CD14-positive monocyte (primary cell): ENCODE measurements around the gene STARD3. TPM values are rescaled to one million over a fixed set of nuclear protein-coding genes. Genes with fewer than 3 reads are reported as not detected.

Source experiments
- DNase-seq, 3 donors: peaks; one replicate each; pipeline ENCODE4 v3.0.0-alpha.2; 2011 to 2022
- H2AFZ ChIP-seq: 2 replicates; pipeline ENCODE4 v1.6.0; 2012; ENCODE audit warnings: mild to moderate bottlenecking, low read depth, low read length, inconsistent platforms; ENCODE audit not compliant: insufficient read depth, poor library complexity, severe bottlenecking
- H3K27ac ChIP-seq, 2 donors: 1 replicate in 1 of 2; 2 replicates in 1 of 2; pipeline ENCODE4 v1.5.1; 2012 to 2013; ENCODE audit warnings: low read length in 2 of 2, control low read depth in 1 of 2, inconsistent platforms in 1 of 2, low read depth in 1 of 2, mild to moderate bottlenecking in 1 of 2
- H3K27me3 ChIP-seq, 2 donors: one replicate each; pipeline versions ENCODE4 v1.6.0 to v1.6.1; 2011 to 2013; ENCODE audit warnings: low read length in 2 of 2; ENCODE audit not compliant: control insufficient read depth in 2 of 2, insufficient read depth in 2 of 2
- H3K36me3 ChIP-seq, 2 donors: replicated peaks in 1 of 2; 1 replicate in 1 of 2; 2 replicates in 1 of 2; pipeline versions ENCODE4 v1.5.1 to v1.6.1; 2012 to 2013; ENCODE audit warnings: low read length in 2 of 2, control low read depth in 1 of 2, inconsistent platforms in 1 of 2, mild to moderate bottlenecking in 1 of 2; ENCODE audit not compliant: insufficient read depth in 2 of 2, control insufficient read depth in 1 of 2
- H3K4me1 ChIP-seq, 2 donors: 1 replicate in 1 of 2; 2 replicates in 1 of 2; pipeline versions ENCODE4 v1.5.1 to v1.6.1; 2012 to 2013; ENCODE audit warnings: low read length in 2 of 2, control low read depth in 1 of 2, inconsistent platforms in 1 of 2, mild to moderate bottlenecking in 1 of 2, moderate library complexity in 1 of 2; ENCODE audit not compliant: insufficient read depth in 2 of 2, control insufficient read depth in 1 of 2
- H3K4me2 ChIP-seq: replicated peaks from 2 replicates; pipeline ENCODE3; 2012; ENCODE audit warnings: low read length, moderate library complexity, mild to moderate bottlenecking; ENCODE audit not compliant: poor library complexity, severe bottlenecking; ENCODE audit errors: extremely low read depth
- H3K4me3 ChIP-seq, 3 experiments: fragments of 200-600 bp in 1 of 3; sonication (generic) in 1 of 3; replicated peaks in 1 of 3; 1 replicate in 2 of 3; 2 replicates in 1 of 3; pipeline ENCODE4 v1.5.1; 2011 to 2013; ENCODE audit warnings: low read length in 3 of 3, mild to moderate bottlenecking in 3 of 3, control low read depth in 2 of 3, low read depth in 2 of 3, inconsistent platforms in 1 of 3, moderate library complexity in 1 of 3
- H3K79me2 ChIP-seq: 2 replicates; pipeline ENCODE4 v1.6.0; 2012; ENCODE audit warnings: mild to moderate bottlenecking, control low read depth, inconsistent platforms, low read length, moderate library complexity; ENCODE audit not compliant: insufficient read depth
- H3K9ac ChIP-seq: 2 replicates; pipeline ENCODE4 v1.6.0; 2017; ENCODE audit warnings: low read length, mild to moderate bottlenecking; ENCODE audit not compliant: insufficient read depth, poor library complexity, severe bottlenecking
- H3K9me3 ChIP-seq, 2 donors: replicated peaks in 1 of 2; 1 replicate in 1 of 2; 2 replicates in 1 of 2; pipeline versions ENCODE4 v1.5.1 to v1.6.1; 2012 to 2013; ENCODE audit warnings: low read length in 2 of 2, control low read depth in 1 of 2; ENCODE audit not compliant: control insufficient read depth in 1 of 2, insufficient read depth in 1 of 2
- H4K20me1 ChIP-seq: 2 replicates; pipeline ENCODE4 v1.6.0; 2012; ENCODE audit warnings: mild to moderate bottlenecking, low read length, control low read depth, moderate library complexity; ENCODE audit not compliant: insufficient read depth
- H3K27ac Mint-ChIP-seq, 7 donors: one replicate each; pipeline ENCODE4 v1.8.0; 2020; ENCODE audit warnings: mild to moderate bottlenecking in 7 of 7, mixed read lengths in 7 of 7, moderate library complexity in 6 of 7, inconsistent platforms in 2 of 7
- H3K27me3 Mint-ChIP-seq, 3 donors: one replicate each; pipeline ENCODE4 v1.8.0; 2021 to 2022; ENCODE audit warnings: low read depth in 3 of 3, mild to moderate bottlenecking in 3 of 3, mixed read lengths in 3 of 3, moderate library complexity in 3 of 3, inconsistent platforms in 1 of 3
- H3K36me3 Mint-ChIP-seq, 2 donors: one replicate each; pipeline ENCODE4 v1.8.0; 2020; ENCODE audit warnings: mixed read lengths in 2 of 2, inconsistent platforms in 1 of 2, mild to moderate bottlenecking in 1 of 2
- H3K4me1 Mint-ChIP-seq: one replicate; pipeline ENCODE4 v1.8.0; 2020; ENCODE audit warnings: mild to moderate bottlenecking, mixed read lengths
- H3K4me3 Mint-ChIP-seq, 2 donors: one replicate each; pipeline ENCODE4 v1.8.0; 2020; ENCODE audit warnings: mild to moderate bottlenecking in 2 of 2, mixed read lengths in 2 of 2, moderate library complexity in 1 of 2
- H3K9me3 Mint-ChIP-seq, 7 donors: one replicate each; pipeline ENCODE4 v1.8.0; 2020 to 2022; ENCODE audit warnings: mixed read lengths in 7 of 7, mild to moderate bottlenecking in 6 of 7, moderate library complexity in 6 of 7, inconsistent platforms in 2 of 7
- WGBS: methylation state at CpG from one replicate; pipeline ENCODE4 v1.1.5; 2013; ENCODE audit warnings: missing lambda C conversion rate; ENCODE audit not compliant: insufficient coverage; 5-methylcytosine and 5-hydroxymethylcytosine counted together
- intact Hi-C, 2 donors: fragments of 100-400 bp; cut with micrococcal nuclease; formaldehyde crosslinking; loops; one replicate each; pipeline versions ENCODE4 v1.15.0 to v1.15.1; 2023
- polyA plus RNA-seq, 3 donors: library from polyadenylated mRNA; depleted of rRNA in 1 of 3; unstranded in 2 of 3; stranded (reverse) in 1 of 3; fragments of 300-500 nt in 2 of 3; fragments of >200 nt in 1 of 3; fragmentation: Illumina TruSeq in 2 of 3; gene quantifications; 1 replicate in 2 of 3; 2 replicates in 1 of 3; pipeline ENCODE4 v1.2.3, GENCODE V29; 2012 to 2021
- TF ChIP-seq, protein P1 (sequence below): fragments of 200-600 bp; IDR thresholded peaks from one replicate; pipeline ENCODE4 v1.8.0; 2022; ENCODE audit warnings: antibody characterized with exemption, mild to moderate bottlenecking

The STARD3 gene
- polyA plus RNA-seq, 3 donors, result 35.1 to 114 (median 45.3) TPM

DNA sequence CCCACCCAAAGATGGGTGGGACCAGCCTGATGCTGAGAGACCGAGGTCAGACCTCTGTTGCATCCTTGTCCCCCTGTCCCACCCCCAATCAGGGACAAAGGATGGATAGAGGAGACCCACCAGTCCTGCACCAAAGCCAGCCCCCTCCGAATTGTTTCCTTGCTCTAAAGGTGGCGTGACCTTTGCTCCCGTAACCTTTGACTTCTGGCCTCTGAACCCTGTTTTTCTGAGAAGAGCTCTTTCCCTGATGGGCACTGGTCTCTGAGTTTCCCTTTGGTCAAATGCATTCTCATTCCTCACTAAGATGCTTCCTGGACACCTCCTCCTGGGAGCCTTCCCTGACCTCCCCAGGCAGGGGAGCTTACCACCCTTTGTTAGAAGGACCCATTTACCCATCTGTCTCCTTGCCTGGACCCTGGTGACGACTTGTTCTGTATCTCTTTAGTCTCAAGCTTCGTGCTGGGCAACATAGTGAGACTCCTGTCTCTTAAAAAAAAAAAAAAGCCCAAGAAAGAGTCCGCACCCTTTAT lies 23.9 kb upstream of the STARD3 start:
- H3K27me3 Mint-ChIP-seq, result peaks cover 55 to 83% (median 57%) of the 10 kb centered on the region in 3 donors
- H3K9me3 ChIP-seq, result peaks cover 0 to 6% of the 10 kb centered on the region in 2 donors
- peaks cover 28 to 55% of the 10 kb centered on the region in 2 donors for H3K27me3 ChIP-seq

DNA sequence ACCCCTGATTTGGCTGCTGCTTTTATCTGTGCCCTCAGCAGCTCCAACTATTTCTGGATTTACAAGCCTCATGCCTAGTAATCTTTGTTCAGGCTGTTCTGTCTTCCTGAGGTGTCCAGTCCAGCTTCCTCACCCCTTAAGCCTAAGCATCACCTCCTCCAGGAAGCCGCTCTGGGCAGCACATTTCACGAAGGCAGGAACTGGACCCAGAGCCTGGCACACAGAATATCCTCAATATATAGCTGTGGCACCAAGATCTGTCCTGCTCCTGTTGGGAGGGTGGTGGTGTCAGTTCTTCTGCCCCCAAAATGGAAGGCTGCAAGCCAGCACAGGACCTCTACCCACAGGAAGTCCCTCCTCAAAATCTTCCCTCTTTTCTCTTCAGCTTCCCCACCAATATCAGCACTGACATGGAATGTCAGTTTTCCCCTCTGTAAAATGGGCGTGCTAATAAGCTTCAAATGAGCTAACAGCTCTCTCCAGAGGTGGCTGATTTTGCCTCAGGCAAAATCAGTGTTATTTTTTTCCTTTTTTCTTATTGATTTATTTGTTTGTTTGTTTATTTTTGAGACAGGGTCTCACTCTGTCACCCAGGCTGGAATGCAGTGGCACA lies 22.3 kb upstream of the STARD3 start:
- Mint-ChIP-seq H3K27ac (peak overlapping the region in 1 of 7 donors; percentile 21), H3K27me3 (peaks cover 53 to 82% (median 55%) of the 10 kb centered on the region in 3 donors), H3K36me3 (no peaks in the 10 kb centered on the region), H3K4me1 (peaks cover 11% of the 10 kb centered on the region), H3K9me3 (peaks cover 0 to 3% (median 0%) of the 10 kb centered on the region in 7 donors), H3K4me3 (peak overlapping the region in 1 of 2 donors; percentile 53)
- no peak overlapping the region for H3K9ac ChIP-seq
- no peaks in the 10 kb centered on the region for H3K9me3 ChIP-seq
- no peak overlapping the region for H3K4me3 ChIP-seq
- no peaks in the 10 kb centered on the region for H3K79me2 ChIP-seq
- TF ChIP-seq, protein P1, sequence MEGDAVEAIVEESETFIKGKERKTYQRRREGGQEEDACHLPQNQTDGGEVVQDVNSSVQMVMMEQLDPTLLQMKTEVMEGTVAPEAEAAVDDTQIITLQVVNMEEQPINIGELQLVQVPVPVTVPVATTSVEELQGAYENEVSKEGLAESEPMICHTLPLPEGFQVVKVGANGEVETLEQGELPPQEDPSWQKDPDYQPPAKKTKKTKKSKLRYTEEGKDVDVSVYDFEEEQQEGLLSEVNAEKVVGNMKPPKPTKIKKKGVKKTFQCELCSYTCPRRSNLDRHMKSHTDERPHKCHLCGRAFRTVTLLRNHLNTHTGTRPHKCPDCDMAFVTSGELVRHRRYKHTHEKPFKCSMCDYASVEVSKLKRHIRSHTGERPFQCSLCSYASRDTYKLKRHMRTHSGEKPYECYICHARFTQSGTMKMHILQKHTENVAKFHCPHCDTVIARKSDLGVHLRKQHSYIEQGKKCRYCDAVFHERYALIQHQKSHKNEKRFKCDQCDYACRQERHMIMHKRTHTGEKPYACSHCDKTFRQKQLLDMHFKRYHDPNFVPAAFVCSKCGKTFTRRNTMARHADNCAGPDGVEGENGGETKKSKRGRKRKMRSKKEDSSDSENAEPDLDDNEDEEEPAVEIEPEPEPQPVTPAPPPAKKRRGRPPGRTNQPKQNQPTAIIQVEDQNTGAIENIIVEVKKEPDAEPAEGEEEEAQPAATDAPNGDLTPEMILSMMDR, result no peak
- H2AFZ ChIP-seq, result no peak overlapping the region
- DNase-seq, result no peak
- no CpG with 5 or more reads among the region's 3 CpGs for WGBS
- peaks cover 11 to 15% of the 10 kb centered on the region in 2 donors for H3K4me1 ChIP-seq
- no peaks in the 10 kb centered on the region for H3K36me3 ChIP-seq
- H3K27me3 ChIP-seq, result peaks cover 12 to 54% of the 10 kb centered on the region in 2 donors
- no peak overlapping the region for H3K4me2 ChIP-seq
- no peak overlapping the region for H3K27ac ChIP-seq
- H4K20me1 ChIP-seq, result no peaks in the 10 kb centered on the region
- intact Hi-C loops, result no loop called here

More for the DNA sequence above, 23.9 kb upstream of the STARD3 start:
- H3K4me3 ChIP-seq, result no peak overlapping the region
- H3K79me2 ChIP-seq, result no peaks in the 10 kb centered on the region
- H3K36me3 ChIP-seq, result no peaks in the 10 kb centered on the region
- H3K4me1 ChIP-seq, result peaks cover 5 to 7% of the 10 kb centered on the region in 2 donors
- H3K4me2 ChIP-seq, result no peak overlapping the region
- no peak overlapping the region for H3K27ac ChIP-seq
- H2AFZ ChIP-seq, result no peak overlapping the region
- Mint-ChIP-seq H3K36me3 (no peaks in the 10 kb centered on the region), H3K4me1 (peaks cover 4% of the 10 kb centered on the region), H3K4me3 (no peak overlapping the region), H3K27ac (no peak overlapping the region), H3K9me3 (peaks cover 0 to 3% (median 0%) of the 10 kb centered on the region in 7 donors)
- no peaks in the 10 kb centered on the region for H4K20me1 ChIP-seq
- TF ChIP-seq, protein P1, result no peak
- intact Hi-C loops, result no loop called here
- DNase-seq, result no peak
- no peak overlapping the region for H3K9ac ChIP-seq
- 86% methylated on average over 6 of the region's 7 CpGs for WGBS
